ENCODE measurements around the gene NUP93.

NUP93 gene

GRCh38 chr16:56711862-56712261 lies 18.1 kb upstream of the NUP93 start:
- no peak for TF ChIP-seq REST (IDR thresholded peaks at IDR 0.05; ENCODE audit: insufficient read depth in 1 of 2, low read depth in 2 of 2, low read length in 2 of 2)
- no peak for TF ChIP-seq SIN3A (IDR thresholded peaks at IDR 0.05; ENCODE audit: borderline replicate concordance, insufficient read depth, low read length)
- no peak for TF ChIP-seq POLR2AphosphoS5 (IDR thresholded peaks at IDR 0.05; ENCODE audit: low read depth, low read length)
- no peak for TF ChIP-seq FOXP2 (optimal IDR thresholded peaks at IDR 0.05; ENCODE audit: borderline replicate concordance, extremely low read depth, extremely low read length, insufficient read depth)
- no peak for TF ChIP-seq TAF1 (IDR thresholded peaks at IDR 0.05; ENCODE audit: borderline replicate concordance, insufficient read depth, low read length)

DNA sequence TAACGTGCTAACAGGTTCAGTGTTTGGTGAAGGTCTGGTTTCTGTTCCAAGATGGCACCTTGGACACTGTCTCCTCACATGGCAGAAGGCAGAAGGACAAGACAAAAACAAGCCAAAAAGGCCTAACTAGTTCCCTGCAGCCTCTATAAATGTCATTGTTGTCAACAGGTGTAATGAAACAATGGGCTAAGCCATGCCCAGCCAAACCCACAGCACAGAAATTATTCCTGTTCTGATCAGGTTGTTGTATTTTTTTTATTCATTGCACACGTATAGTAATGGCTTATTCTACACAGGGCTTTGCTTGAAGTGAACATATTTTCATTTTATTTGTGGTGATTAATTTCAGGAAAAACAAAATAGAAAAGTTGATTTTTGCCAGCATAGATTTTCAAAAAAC lies 16.1 kb upstream of the NUP93 start:
- TF ChIP-seq FOXP2 (optimal IDR thresholded peaks at IDR 0.05; ENCODE audit: borderline replicate concordance, extremely low read depth, extremely low read length, insufficient read depth) = no peak
- no peak for TF ChIP-seq TAF1 (IDR thresholded peaks at IDR 0.05; ENCODE audit: borderline replicate concordance, insufficient read depth, low read length)
- no peak for TF ChIP-seq REST (IDR thresholded peaks at IDR 0.05; ENCODE audit: insufficient read depth in 1 of 2, low read depth in 2 of 2, low read length in 2 of 2)
- no peak for TF ChIP-seq POLR2AphosphoS5 (IDR thresholded peaks at IDR 0.05; ENCODE audit: low read depth, low read length)

GRCh38 chr16:56715126-56715525 lies 14.8 kb upstream of the NUP93 start:
- TF ChIP-seq POLR2AphosphoS5 (IDR thresholded peaks at IDR 0.05; ENCODE audit: low read depth, low read length) (no peak), FOXP2 (optimal IDR thresholded peaks at IDR 0.05; ENCODE audit: borderline replicate concordance, extremely low read depth, extremely low read length, insufficient read depth) (no peak), TAF1 (IDR thresholded peaks at IDR 0.05; ENCODE audit: borderline replicate concordance, insufficient read depth, low read length) (no peak), REST (IDR thresholded peaks at IDR 0.05; ENCODE audit: insufficient read depth in 1 of 2, low read depth in 2 of 2, low read length in 2 of 2) (no peak), SIN3A (IDR thresholded peaks at IDR 0.05; ENCODE audit: borderline replicate concordance, insufficient read depth, low read length) (no peak)

- no peak for TF ChIP-seq TAF1 (IDR thresholded peaks at IDR 0.05; ENCODE audit: borderline replicate concordance, insufficient read depth, low read length)
- no peak for TF ChIP-seq REST (IDR thresholded peaks at IDR 0.05; ENCODE audit: insufficient read depth in 1 of 2, low read depth in 2 of 2, low read length in 2 of 2)
- TF ChIP-seq FOXP2 (optimal IDR thresholded peaks at IDR 0.05; ENCODE audit: borderline replicate concordance, extremely low read depth, extremely low read length, insufficient read depth) = no peak
- no peak for TF ChIP-seq SIN3A (IDR thresholded peaks at IDR 0.05; ENCODE audit: borderline replicate concordance, insufficient read depth, low read length)
- TF ChIP-seq POLR2AphosphoS5 (IDR thresholded peaks at IDR 0.05; ENCODE audit: low read depth, low read length) = no peak
Measured at GRCh38 chr16:56716761-56717160, 13.2 kb upstream of the NUP93 start.

Measured in PFSK-1 (cell line).